Midbrain (tissue), 1 donor: ENCODE data around the gene RASL12.
"Not testable (repeated sequence)": the region's sequence is repeated elsewhere in the genome, so short reads cannot be mapped to it uniquely, and the experiment has no call there.

ENCODE experiments used
- DNase-seq: peaks from one replicate; lab custom pipeline; 2025; lab: John Stamatoyannopoulos, UW

Gene RASL12

GRCh38 chr15:65056106-65056505, 11.7 kb downstream of the RASL12 start:
- peak; percentile 9 for DNase-seq

GRCh38 chr15:65055201-65055870, 12.5 kb downstream of the RASL12 start:
- no peak for DNase-seq

- peak; percentile 67 for DNase-seq
Observed at GRCh38 chr15:65054333-65055200, 13.2 kb downstream of the RASL12 start.

- DNase-seq, result no peak
Observed at GRCh38 chr15:65052956-65053355, 14.8 kb downstream of the RASL12 start.

GRCh38 chr15:65051266-65051665, 16.5 kb downstream of the RASL12 start:
- DNase-seq, result no peak

- DNase-seq, result no peak
Observed at GRCh38 chr15:65050270-65050669, 17.5 kb downstream of the RASL12 start.

- peak; percentile 89 for DNase-seq
Observed at GRCh38 chr15:65049418-65049840, 18.4 kb downstream of the RASL12 start.

- DNase-seq, result peak; percentile 4
Observed at GRCh38 chr15:65048241-65048640, 19.6 kb downstream of the RASL12 start.

- DNase-seq, result no peak
Observed at GRCh38 chr15:65044724-65045481, 22.9 kb downstream of the RASL12 start, which contains the start of gene SLC51B. Gene SLC51B (plus strand): TSS chr15:65045387. CDS start chr15:65050005, 4,618 bp downstream.

GRCh38 chr15:65044218-65044617, 23.6 kb downstream of the RASL12 start:
- not testable (repeated sequence) for DNase-seq

- DNase-seq, result no peak
Observed at GRCh38 chr15:65042776-65043327, 24.9 kb downstream of the RASL12 start.

GRCh38 chr15:65041787-65042186, 26.0 kb downstream of the RASL12 start:
- no peak for DNase-seq

- DNase-seq, result no peak
Observed at GRCh38 chr15:65040461-65040860, 27.3 kb downstream of the RASL12 start.

GRCh38 chr15:65038836-65039235, 29.0 kb downstream of the RASL12 start:
- no peak for DNase-seq

- DNase-seq, result no peak
Observed at GRCh38 chr15:65038428-65038827, 29.4 kb downstream of the RASL12 start.

GRCh38 chr15:65037309-65037708, 30.5 kb downstream of the RASL12 start:
- no peak for DNase-seq

- no peak for DNase-seq
Observed at GRCh38 chr15:65034719-65035118, 33.1 kb downstream of the RASL12 start.

- peak; percentile 52 for DNase-seq
Observed at GRCh38 chr15:65033659-65034269, 34.0 kb downstream of the RASL12 start.

GRCh38 chr15:65032801-65033537, 34.8 kb downstream of the RASL12 start:
- peak; percentile 39 for DNase-seq

- DNase-seq, result no peak
Observed at GRCh38 chr15:65029736-65030208, 38.0 kb downstream of the RASL12 start.
